Activated CD4-positive, CD25-positive, alpha-beta regulatory T cell treated with anti-CD3 and anti-CD28 coated beads, Interleukin-2, amount 50 U/mL, for 16 hours (primary cell): ENCODE results near the gene PELI2.

ENCODE experiments used
- DNase-seq: peaks from one replicate; pipeline ENCODE4 v3.0.0-alpha.2; 2020; ENCODE audit warnings: low read depth, low spot score

The PELI2 gene

GRCh38 chr14:56119201-56119981 lies 1.2 kb downstream of the PELI2 start:
- DNase-seq, result no peak

- no peak for DNase-seq
Measured at GRCh38 chr14:56120091-56120691, 2.0 kb downstream of the PELI2 start.

GRCh38 chr14:56121816-56122215 lies 3.6 kb downstream of the PELI2 start:
- DNase-seq, result no peak

GRCh38 chr14:56122301-56122700 lies 4.1 kb downstream of the PELI2 start:
- no peak for DNase-seq

- DNase-seq, result no peak
Measured at GRCh38 chr14:56124327-56124726, 6.1 kb downstream of the PELI2 start.

GRCh38 chr14:56125772-56126636 lies 7.8 kb downstream of the PELI2 start:
- DNase-seq, result no peak

GRCh38 chr14:56126637-56126913 lies 8.4 kb downstream of the PELI2 start:
- DNase-seq, result no peak

- DNase-seq, result no peak
Measured at GRCh38 chr14:56127156-56127555, 8.9 kb downstream of the PELI2 start.

- DNase-seq, result no peak
Measured at GRCh38 chr14:56129092-56129491, 10.9 kb downstream of the PELI2 start.

- no peak for DNase-seq
Measured at GRCh38 chr14:56129933-56130332, 11.7 kb downstream of the PELI2 start.

GRCh38 chr14:56131004-56131864 lies 13.0 kb downstream of the PELI2 start:
- DNase-seq, result no peak

GRCh38 chr14:56131865-56132833 lies 13.9 kb downstream of the PELI2 start:
- no peak for DNase-seq

- no peak for DNase-seq
Measured at GRCh38 chr14:56133547-56133946, 15.3 kb downstream of the PELI2 start.

GRCh38 chr14:56135001-56135400 lies 16.8 kb downstream of the PELI2 start:
- no peak for DNase-seq

- DNase-seq, result no peak
Measured at GRCh38 chr14:56135668-56136067, 17.5 kb downstream of the PELI2 start.

- DNase-seq, result no peak
Measured at GRCh38 chr14:56136571-56137452, 18.6 kb downstream of the PELI2 start.

GRCh38 chr14:56137453-56137807 lies 19.2 kb downstream of the PELI2 start:
- no peak for DNase-seq

- no peak for DNase-seq
Measured at GRCh38 chr14:56137849-56138248, 19.6 kb downstream of the PELI2 start.

- no peak for DNase-seq
Measured at GRCh38 chr14:56138928-56139327, 20.7 kb downstream of the PELI2 start.

- DNase-seq, result no peak
Measured at GRCh38 chr14:56142314-56142713, 24.1 kb downstream of the PELI2 start.
